ENCODE data around the gene PCDH9. TPM values are rescaled to one million over a fixed set of nuclear protein-coding genes. Genes with fewer than 3 reads are reported as not detected.

The PCDH9 gene
- total RNA-seq, 2 donors from 2014 or later = 0.44 to 1.0 TPM

- Histone ChIP-seq H3K4me3 (no peak overlapping the region), H3K27me3 (no peaks in the 10 kb centered on the region), H3K9me3 (no peaks in the 10 kb centered on the region), H3K9ac (ENCODE audit: low read depth in 2 of 2, low read length in 2 of 2) (no peak overlapping the region), H3K4me1 (no peaks in the 10 kb centered on the region), H3K36me3 (no peaks in the 10 kb centered on the region), H3K27ac (no peak overlapping the region)
- TF ChIP-seq, protein P1, sequence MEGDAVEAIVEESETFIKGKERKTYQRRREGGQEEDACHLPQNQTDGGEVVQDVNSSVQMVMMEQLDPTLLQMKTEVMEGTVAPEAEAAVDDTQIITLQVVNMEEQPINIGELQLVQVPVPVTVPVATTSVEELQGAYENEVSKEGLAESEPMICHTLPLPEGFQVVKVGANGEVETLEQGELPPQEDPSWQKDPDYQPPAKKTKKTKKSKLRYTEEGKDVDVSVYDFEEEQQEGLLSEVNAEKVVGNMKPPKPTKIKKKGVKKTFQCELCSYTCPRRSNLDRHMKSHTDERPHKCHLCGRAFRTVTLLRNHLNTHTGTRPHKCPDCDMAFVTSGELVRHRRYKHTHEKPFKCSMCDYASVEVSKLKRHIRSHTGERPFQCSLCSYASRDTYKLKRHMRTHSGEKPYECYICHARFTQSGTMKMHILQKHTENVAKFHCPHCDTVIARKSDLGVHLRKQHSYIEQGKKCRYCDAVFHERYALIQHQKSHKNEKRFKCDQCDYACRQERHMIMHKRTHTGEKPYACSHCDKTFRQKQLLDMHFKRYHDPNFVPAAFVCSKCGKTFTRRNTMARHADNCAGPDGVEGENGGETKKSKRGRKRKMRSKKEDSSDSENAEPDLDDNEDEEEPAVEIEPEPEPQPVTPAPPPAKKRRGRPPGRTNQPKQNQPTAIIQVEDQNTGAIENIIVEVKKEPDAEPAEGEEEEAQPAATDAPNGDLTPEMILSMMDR (IDR thresholded peaks at IDR 0.05) = no peak
- DNase-seq = no peak
- intact Hi-C loops (cut with DNase I) = no loop called here
These were observed 833.0 kb downstream of the PCDH9 start for GRCh38 chr13:66397133-66397532.

GRCh38 chr13:66391322-66391721 is 838.8 kb downstream of the PCDH9 start:
- H3K27ac ChIP-seq = no peak overlapping the region
- H3K36me3 ChIP-seq = no peaks in the 10 kb centered on the region
- no peak for DNase-seq
- intact Hi-C loops (cut with DNase I) = no loop called here
- TF ChIP-seq, protein P1 (IDR thresholded peaks at IDR 0.05) = no peak
- no peaks in the 10 kb centered on the region for H3K27me3 ChIP-seq
- no peak overlapping the region for H3K4me3 ChIP-seq
- H3K9me3 ChIP-seq = no peaks in the 10 kb centered on the region
- H3K9ac ChIP-seq (ENCODE audit: low read depth in 2 of 2, low read length in 2 of 2) = no peak overlapping the region
- H3K4me1 ChIP-seq = no peaks in the 10 kb centered on the region

DNA sequence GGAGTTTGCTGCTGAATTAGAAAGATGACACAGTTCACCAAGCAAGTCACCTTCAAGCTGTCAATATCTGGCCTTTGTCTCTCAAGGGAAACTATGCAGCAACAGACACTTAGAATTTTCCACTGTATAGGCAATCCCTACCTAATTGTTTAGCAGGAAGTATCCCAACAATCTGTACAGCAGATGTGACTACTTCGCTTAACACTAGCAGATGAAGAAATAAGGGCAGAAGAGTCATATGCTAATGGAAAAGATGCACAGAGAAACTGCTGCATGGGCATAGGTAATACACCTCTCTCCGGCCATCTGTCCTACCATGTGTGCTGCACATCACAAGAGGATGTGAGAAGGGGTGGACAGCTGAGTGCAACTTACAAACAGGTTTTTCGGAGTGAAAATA is 851.2 kb downstream of the PCDH9 start:
- H3K9ac ChIP-seq (ENCODE audit: low read depth in 2 of 2, low read length in 2 of 2) = no peak overlapping the region
- no peak overlapping the region for H3K4me3 ChIP-seq
- intact Hi-C loops (cut with DNase I) = no loop called here
- no peaks in the 10 kb centered on the region for H3K36me3 ChIP-seq
- no peaks in the 10 kb centered on the region for H3K4me1 ChIP-seq
- DNase-seq = no peak
- no peak overlapping the region for H3K27ac ChIP-seq
- TF ChIP-seq, protein P1 (IDR thresholded peaks at IDR 0.05) = no peak
- no peaks in the 10 kb centered on the region for H3K27me3 ChIP-seq
- no peaks in the 10 kb centered on the region for H3K9me3 ChIP-seq

DNA sequence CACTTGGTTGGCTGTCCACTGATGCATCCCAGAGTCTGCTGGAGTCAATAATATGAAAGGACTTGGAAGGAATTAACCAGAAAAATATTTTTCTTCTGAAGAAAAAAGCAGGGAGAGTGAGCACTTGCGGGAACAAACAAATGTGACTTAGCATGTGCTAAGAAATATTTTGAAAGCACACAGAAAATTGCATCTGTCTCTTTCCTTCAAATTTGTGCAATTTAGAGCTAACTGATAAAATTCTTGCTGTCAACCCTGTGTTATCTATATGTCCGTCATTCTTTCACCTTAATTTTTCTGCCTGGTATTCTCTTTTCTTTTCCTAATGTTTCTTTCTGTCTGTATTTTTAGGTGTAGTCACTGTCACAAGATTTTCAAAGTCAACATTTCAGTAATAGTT is 852.6 kb downstream of the PCDH9 start:
- H3K9ac ChIP-seq (ENCODE audit: low read depth in 2 of 2, low read length in 2 of 2) = no peak overlapping the region
- TF ChIP-seq, protein P1 (IDR thresholded peaks at IDR 0.05) = no peak
- intact Hi-C loops (cut with DNase I) = no loop called here
- no peaks in the 10 kb centered on the region for H3K4me1 ChIP-seq
- H3K36me3 ChIP-seq = no peaks in the 10 kb centered on the region
- H3K9me3 ChIP-seq = no peaks in the 10 kb centered on the region
- H3K27ac ChIP-seq = no peak overlapping the region
- H3K27me3 ChIP-seq = no peaks in the 10 kb centered on the region
- H3K4me3 ChIP-seq = no peak overlapping the region
- DNase-seq = no peak

DNA sequence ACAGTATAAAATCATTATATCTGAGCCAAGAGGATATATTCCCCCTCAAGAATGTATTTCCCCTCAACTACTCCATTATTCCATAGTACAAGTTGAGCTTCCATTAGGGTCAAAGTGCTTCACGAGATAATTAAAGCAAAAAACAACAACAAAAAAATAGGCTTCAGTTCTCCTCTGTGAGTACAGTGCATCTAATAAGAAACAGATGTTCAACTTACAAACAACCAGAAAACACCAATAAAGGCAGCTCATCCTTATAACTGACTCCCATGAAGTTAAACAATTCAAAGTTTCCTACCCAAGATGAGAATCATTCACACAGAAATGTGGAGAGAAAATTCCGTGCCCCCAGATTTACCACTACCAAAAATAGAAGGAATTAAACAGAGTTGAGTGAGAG is 854.4 kb downstream of the PCDH9 start:
- no peaks in the 10 kb centered on the region for H3K4me1 ChIP-seq
- H3K9ac ChIP-seq (ENCODE audit: low read depth in 2 of 2, low read length in 2 of 2) = no peak overlapping the region
- TF ChIP-seq, protein P1 (IDR thresholded peaks at IDR 0.05) = no peak
- no peaks in the 10 kb centered on the region for H3K27me3 ChIP-seq
- no peaks in the 10 kb centered on the region for H3K36me3 ChIP-seq
- no peaks in the 10 kb centered on the region for H3K9me3 ChIP-seq
- no peak overlapping the region for H3K4me3 ChIP-seq
- DNase-seq = no peak
- H3K27ac ChIP-seq = no peak overlapping the region
- intact Hi-C loops (cut with DNase I) = no loop called here

DNA sequence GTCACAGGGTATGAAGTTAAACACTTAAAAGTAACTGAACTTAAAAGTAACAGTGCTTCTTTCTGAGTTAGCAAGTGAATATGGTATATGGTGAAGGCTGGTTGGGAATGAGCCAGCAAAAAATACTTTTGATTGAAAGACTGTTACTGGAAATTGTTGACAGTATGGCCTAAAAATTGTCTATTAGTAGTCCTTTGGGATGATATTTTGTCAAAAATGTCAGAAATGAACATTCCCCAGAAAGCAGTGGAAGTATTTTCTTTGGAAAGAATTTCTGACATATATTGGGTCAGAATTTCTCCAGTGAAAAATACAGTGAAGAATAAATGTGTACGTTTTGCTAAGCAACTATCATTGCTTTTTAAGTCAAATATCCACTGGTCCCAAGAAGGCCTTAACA is 860.5 kb downstream of the PCDH9 start:
- Histone ChIP-seq H3K4me3 (no peak overlapping the region), H3K27me3 (no peaks in the 10 kb centered on the region), H3K27ac (no peak overlapping the region), H3K4me1 (no peaks in the 10 kb centered on the region), H3K9ac (ENCODE audit: low read depth in 2 of 2, low read length in 2 of 2) (no peak overlapping the region), H3K9me3 (no peaks in the 10 kb centered on the region), H3K36me3 (no peaks in the 10 kb centered on the region)
- TF ChIP-seq, protein P1 (IDR thresholded peaks at IDR 0.05) = no peak
- intact Hi-C loops (cut with DNase I) = no loop called here
- no peak for DNase-seq
